Vagina (tissue), 2 donors: ENCODE results near the gene ADAT1.

ENCODE experiments used
- CTCF ChIP-seq, 3 experiments: fragments of 450-650 bp in 2 of 3; fragments of 200-600 bp in 1 of 3; sonication (generic) in 1 of 3; IDR thresholded peaks; one replicate each; pipeline ENCODE4 v1.5.1; 2017 to 2019; ENCODE audit warnings: antibody characterized with exemption in 3 of 3, mild to moderate bottlenecking in 2 of 3, moderate library complexity in 2 of 3
- POLR2A ChIP-seq, 2 donors: fragments of 450-650 bp; IDR thresholded peaks; one replicate each; pipeline ENCODE4 v1.6.1; 2017; ENCODE audit warnings: antibody characterized with exemption in 2 of 2, mild to moderate bottlenecking in 2 of 2, moderate library complexity in 2 of 2

GRCh38 chr16:75555213-75555706 lies 67.8 kb downstream of the ADAT1 start:
- TF ChIP-seq CTCF (IDR thresholded peaks at IDR 0.05) (no peak), POLR2A (IDR thresholded peaks at IDR 0.05) (no peak)
